GM19239 (cell line): Measurements from ENCODE around the gene TUBGCP2.
"Not testable (repeated sequence)": the region's sequence is repeated elsewhere in the genome, so short reads cannot be mapped to it uniquely, and the experiment has no call there.

Source experiments
- DNase-seq: peaks from one replicate; pipeline ENCODE4 v3.0.0; 2011; ENCODE audit warnings: low spot score; ENCODE audit not compliant: insufficient read length
- FAIRE-seq: peaks from 2 replicates; lab custom pipeline; 2011; peaks lifted over from hg19 to GRCh38; lab: Jason Lieb, UNC

The TUBGCP2 gene

GRCh38 chr10:133237241-133237587 lies 71.5 kb downstream of the TUBGCP2 start:
- no peak for FAIRE-seq

GRCh38 chr10:133236401-133237240 lies 72.1 kb downstream of the TUBGCP2 start:
- FAIRE-seq, result no peak
- DNase-seq, result no peak

More at GRCh38 chr10:133237241-133237587, 71.5 kb downstream of the TUBGCP2 start:
- DNase-seq, result no peak

- DNase-seq (no peak), FAIRE-seq (no peak)
Observed at GRCh38 chr10:133235932-133236331, 72.7 kb downstream of the TUBGCP2 start.

GRCh38 chr10:133235265-133235855 lies 73.3 kb downstream of the TUBGCP2 start:
- no peak for FAIRE-seq

GRCh38 chr10:133234796-133235195 lies 73.9 kb downstream of the TUBGCP2 start:
- DNase-seq, result not testable (repeated sequence)
- peak; percentile 39 for FAIRE-seq

More at GRCh38 chr10:133235265-133235855, 73.3 kb downstream of the TUBGCP2 start:
- DNase-seq, result no peak

- FAIRE-seq, result no peak
Observed at GRCh38 chr10:133231946-133232574, 76.6 kb downstream of the TUBGCP2 start.

GRCh38 chr10:133231244-133231945 lies 77.3 kb downstream of the TUBGCP2 start:
- DNase-seq (no peak), FAIRE-seq (no peak)

More at GRCh38 chr10:133231946-133232574, 76.6 kb downstream of the TUBGCP2 start:
- DNase-seq, result no peak

GRCh38 chr10:133230387-133231195 lies 78.1 kb downstream of the TUBGCP2 start:
- DNase-seq (no peak), FAIRE-seq (no peak)

- DNase-seq (no peak), FAIRE-seq (no peak)
Observed at GRCh38 chr10:133230044-133230361, 78.7 kb downstream of the TUBGCP2 start, which contains the start of gene UTF1. Gene UTF1 (plus strand): TSS chr10:133230217. CDS start chr10:133230289, 72 bp downstream.

- FAIRE-seq, result no peak
- no peak for DNase-seq
Observed at GRCh38 chr10:133229265-133230043, 79.2 kb downstream of the TUBGCP2 start.
